ENCODE measurements around the gene SEMA7A.
A peak's percentile ranks its signal among the peaks of the same experiment; 100 is the strongest.

SEMA7A gene

GRCh38 chr15:74384566-74384880 lies 49.2 kb downstream of the SEMA7A start:
- Mint-ChIP-seq H3K4me3 (peak overlapping the region; percentile 43 to 69), H3K27ac (peak overlapping the region; percentile 93 to 97), H3K4me1 (peaks cover 91% of the 10 kb centered on the region), H3K9me3 (no peaks in the 10 kb centered on the region), H3K27me3 (no peaks in the 10 kb centered on the region)
- ATAC-seq: no peak
- no peak for DNase-seq

- ATAC-seq: peak; percentile 80
- H3K27ac Mint-ChIP-seq: peak overlapping the region; percentile 93 to 97
- no peaks in the 10 kb centered on the region for H3K27me3 Mint-ChIP-seq
- peak; percentile 76 to 87 for DNase-seq
- peak overlapping the region; percentile 43 to 56 for H3K4me3 Mint-ChIP-seq
- H3K4me1 Mint-ChIP-seq: peaks cover 91% of the 10 kb centered on the region
- no peaks in the 10 kb centered on the region for H3K9me3 Mint-ChIP-seq
Measured at GRCh38 chr15:74383695-74384565, 49.8 kb downstream of the SEMA7A start.

GRCh38 chr15:74383286-74383685 lies 50.5 kb downstream of the SEMA7A start:
- peak overlapping the region; percentile 43 to 56 for H3K4me3 Mint-ChIP-seq
- H3K27ac Mint-ChIP-seq: peak overlapping the region; percentile 75 to 97
- no peaks in the 10 kb centered on the region for H3K27me3 Mint-ChIP-seq
- H3K4me1 Mint-ChIP-seq: peaks cover 92% of the 10 kb centered on the region
- ATAC-seq: no peak
- no peaks in the 10 kb centered on the region for H3K9me3 Mint-ChIP-seq
- DNase-seq: no peak

- peak overlapping the region in 1 of 2 donors; percentile 43 for H3K4me3 Mint-ChIP-seq
- peak; percentile 74 to 78 for DNase-seq
- H3K9me3 Mint-ChIP-seq: no peaks in the 10 kb centered on the region
- H3K27me3 Mint-ChIP-seq: no peaks in the 10 kb centered on the region
- H3K4me1 Mint-ChIP-seq: peaks cover 99% of the 10 kb centered on the region
- peak; percentile 14 for ATAC-seq
- no peak overlapping the region for H3K27ac Mint-ChIP-seq
Measured at GRCh38 chr15:74382004-74382816, 51.5 kb downstream of the SEMA7A start.

GRCh38 chr15:74381481-74381880 lies 52.3 kb downstream of the SEMA7A start:
- Mint-ChIP-seq H3K9me3 (no peaks in the 10 kb centered on the region), H3K4me3 (no peak overlapping the region), H3K4me1 (peaks cover 100% of the 10 kb centered on the region), H3K27ac (no peak overlapping the region), H3K27me3 (no peaks in the 10 kb centered on the region)
- DNase-seq: no peak
- no peak for ATAC-seq

- peaks cover 100% of the 10 kb centered on the region for H3K4me1 Mint-ChIP-seq
- ATAC-seq (no peak), DNase-seq (no peak)
- no peak overlapping the region for H3K4me3 Mint-ChIP-seq
- H3K27me3 Mint-ChIP-seq: no peaks in the 10 kb centered on the region
- no peaks in the 10 kb centered on the region for H3K9me3 Mint-ChIP-seq
- peak overlapping the region in 1 of 2 donors; percentile 23 for H3K27ac Mint-ChIP-seq
Measured at GRCh38 chr15:74381190-74381453, 52.6 kb downstream of the SEMA7A start.

- Mint-ChIP-seq H3K4me3 (no peak overlapping the region), H3K9me3 (no peaks in the 10 kb centered on the region)
Measured at GRCh38 chr15:74380361-74381189, 53.2 kb downstream of the SEMA7A start.

GRCh38 chr15:74378848-74379247 lies 54.9 kb downstream of the SEMA7A start:
- H3K27ac Mint-ChIP-seq: peak overlapping the region; percentile 47 to 89

More at GRCh38 chr15:74380361-74381189, 53.2 kb downstream of the SEMA7A start:
- Mint-ChIP-seq H3K4me1 (peaks cover 99% of the 10 kb centered on the region), H3K27me3 (no peaks in the 10 kb centered on the region), H3K27ac (peak overlapping the region; percentile 54 to 92)
- DNase-seq: no peak
- no peak for ATAC-seq

GRCh38 chr15:74377831-74378766 lies 55.7 kb downstream of the SEMA7A start:
- ATAC-seq (no peak), DNase-seq (no peak)
- Mint-ChIP-seq H3K27ac (no peak overlapping the region), H3K9me3 (no peaks in the 10 kb centered on the region), H3K27me3 (peaks cover 4% of the 10 kb centered on the region), H3K4me3 (peak overlapping the region in 1 of 2 donors; percentile 37), H3K4me1 (peaks cover 95% of the 10 kb centered on the region)

More at GRCh38 chr15:74378848-74379247, 54.9 kb downstream of the SEMA7A start:
- peak overlapping the region; percentile 37 to 41 for H3K4me3 Mint-ChIP-seq
- H3K4me1 Mint-ChIP-seq: peaks cover 95% of the 10 kb centered on the region
- DNase-seq: peak in 1 of 2 donors; percentile 60
- no peaks in the 10 kb centered on the region for H3K27me3 Mint-ChIP-seq
- no peak for ATAC-seq
- no peaks in the 10 kb centered on the region for H3K9me3 Mint-ChIP-seq

GRCh38 chr15:74376825-74377581 lies 56.8 kb downstream of the SEMA7A start:
- no peak overlapping the region for H3K27ac Mint-ChIP-seq
- no peak for ATAC-seq

GRCh38 chr15:74376226-74376625 lies 57.5 kb downstream of the SEMA7A start:
- H3K4me3 Mint-ChIP-seq: no peak overlapping the region
- H3K9me3 Mint-ChIP-seq: no peaks in the 10 kb centered on the region
- H3K27ac Mint-ChIP-seq: no peak overlapping the region
- H3K27me3 Mint-ChIP-seq: peaks cover 7% of the 10 kb centered on the region
- H3K4me1 Mint-ChIP-seq: peaks cover 79% of the 10 kb centered on the region
- no peak for ATAC-seq
- DNase-seq: no peak

More at GRCh38 chr15:74376825-74377581, 56.8 kb downstream of the SEMA7A start:
- Mint-ChIP-seq H3K9me3 (no peaks in the 10 kb centered on the region), H3K27me3 (peaks cover 7% of the 10 kb centered on the region), H3K4me1 (peaks cover 87% of the 10 kb centered on the region), H3K4me3 (no peak overlapping the region)
- no peak for DNase-seq

GRCh38 chr15:74375303-74375693 lies 58.5 kb downstream of the SEMA7A start:
- Mint-ChIP-seq H3K27me3 (peaks cover 10% of the 10 kb centered on the region), H3K4me1 (peaks cover 70% of the 10 kb centered on the region), H3K4me3 (peak overlapping the region; percentile 88 to 93), H3K27ac (no peak overlapping the region), H3K9me3 (no peaks in the 10 kb centered on the region)
- DNase-seq (peak; percentile 81 to 87), ATAC-seq (peak; percentile 50)

- peaks cover 64% of the 10 kb centered on the region for H3K4me1 Mint-ChIP-seq
- H3K27me3 Mint-ChIP-seq: peaks cover 15% of the 10 kb centered on the region
- no peak for DNase-seq
- H3K9me3 Mint-ChIP-seq: no peaks in the 10 kb centered on the region
- H3K27ac Mint-ChIP-seq: peak overlapping the region in 1 of 2 donors; percentile 90
- H3K4me3 Mint-ChIP-seq: peak overlapping the region; percentile 88 to 93
- ATAC-seq: peak; percentile 2
Measured at GRCh38 chr15:74374648-74375302, 59.0 kb downstream of the SEMA7A start.
